ENCODE results near the gene ZEB2.
A peak's percentile ranks its signal among the peaks of the same experiment; 100 is the strongest.
"Not testable (repeated sequence)": the region's sequence is repeated elsewhere in the genome, so short reads cannot be mapped to it uniquely, and the experiment has no call there.

ZEB2 gene

GRCh38 chr2:144370937-144371584 lies 148.9 kb downstream of the ZEB2 start:
- DNase-seq (ENCODE audit: low read depth): peak; percentile 45
- no peak overlapping the region for H3K4me3 ChIP-seq (ENCODE audit: low read length)
- TF ChIP-seq CTCF (conservative IDR thresholded peaks at IDR 0.05; ENCODE audit: low read length): no peak

DNA sequence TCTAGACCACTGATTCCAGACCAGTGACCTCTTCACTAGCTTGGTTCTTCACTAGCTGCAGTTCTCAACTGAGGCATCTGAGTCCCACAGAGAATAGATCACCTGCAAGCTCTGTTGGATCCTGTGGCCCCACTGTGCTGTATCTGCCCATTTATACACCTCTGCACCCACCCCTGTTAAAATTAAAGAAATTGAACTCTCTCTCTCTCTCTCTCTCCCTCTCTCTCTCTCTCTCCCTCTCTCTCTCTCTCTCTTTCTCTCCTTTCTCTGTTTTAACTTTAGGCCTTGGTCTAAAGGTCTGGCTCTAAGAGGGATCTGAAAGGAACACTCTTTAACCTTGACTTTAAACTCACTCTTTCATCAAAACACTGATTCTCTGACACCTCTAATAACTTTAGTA lies 150.5 kb downstream of the ZEB2 start:
- DNase-seq (ENCODE audit: low read depth): no peak
- TF ChIP-seq CTCF (conservative IDR thresholded peaks at IDR 0.05; ENCODE audit: low read length): no peak
- no peak overlapping the region for H3K4me3 ChIP-seq (ENCODE audit: low read length)

DNA sequence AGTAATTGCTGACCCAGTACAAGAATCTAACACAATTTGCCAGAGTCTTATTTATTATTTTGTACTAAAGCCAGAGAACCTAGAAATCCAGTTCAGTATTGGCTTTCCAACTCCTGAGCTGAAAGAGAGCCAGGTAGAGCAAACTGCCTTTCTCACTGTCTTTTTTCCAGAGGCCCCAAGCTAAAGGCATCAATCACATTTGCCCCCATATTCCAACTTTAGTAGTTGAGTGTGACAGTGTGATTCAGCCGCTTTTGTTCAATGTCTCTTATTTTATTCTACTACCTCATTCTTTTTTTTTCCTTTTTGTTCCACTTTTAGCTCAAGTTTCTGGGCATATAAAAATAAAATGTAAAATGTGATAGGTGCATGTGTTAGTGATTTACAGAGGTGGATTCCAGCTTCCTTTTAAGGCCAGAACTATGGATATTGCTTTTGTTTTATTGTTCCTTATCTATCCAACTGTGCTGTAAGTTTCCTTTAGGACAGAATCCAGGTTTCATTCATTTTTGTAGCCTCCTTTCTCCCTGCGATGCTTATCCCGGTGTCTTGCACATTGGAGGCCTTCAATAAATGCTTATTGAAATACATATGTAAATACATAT lies 153.0 kb downstream of the ZEB2 start:
- DNase-seq (ENCODE audit: low read depth): no peak
- TF ChIP-seq CTCF (conservative IDR thresholded peaks at IDR 0.05; ENCODE audit: low read length): no peak

DNA sequence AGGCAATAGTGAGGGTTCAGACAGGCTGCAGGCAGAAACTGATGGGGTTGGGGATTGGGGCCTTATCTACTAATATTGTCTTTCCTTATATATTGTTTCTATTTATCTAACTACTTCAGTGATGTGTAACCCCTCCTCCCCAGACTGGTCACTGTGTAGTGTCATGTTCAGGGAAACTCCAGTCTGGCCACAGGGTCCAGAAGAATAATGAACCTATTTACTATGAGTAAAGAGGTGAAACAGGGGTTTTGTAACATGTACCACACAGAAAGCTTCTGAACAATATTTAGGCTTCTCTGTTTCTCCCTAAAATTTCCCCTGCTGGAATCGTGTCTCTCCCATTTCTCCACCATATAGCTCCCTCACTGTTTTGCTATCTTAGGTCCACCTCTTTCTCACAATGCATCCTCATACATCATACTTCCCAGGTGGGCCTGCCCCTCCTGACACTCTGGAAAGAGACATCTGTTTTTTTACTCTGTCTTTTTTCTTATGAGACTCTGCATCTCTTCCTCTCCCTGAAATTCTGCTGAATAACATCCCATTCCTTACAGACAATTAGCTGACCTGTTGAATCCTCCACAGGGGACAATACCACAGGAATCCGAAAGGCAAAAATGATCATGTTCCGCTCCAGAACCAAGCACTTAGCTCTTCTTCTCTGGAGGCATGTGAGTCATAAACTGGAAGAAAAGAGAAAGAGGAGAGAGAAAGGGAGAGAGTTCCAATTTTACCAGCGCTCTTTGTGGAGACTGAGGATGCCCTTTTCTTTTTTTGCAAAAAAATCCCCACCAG lies 154.8 kb downstream of the ZEB2 start:
- DNase-seq (ENCODE audit: low read depth): peak; percentile 47
- no peak for TF ChIP-seq CTCF (conservative IDR thresholded peaks at IDR 0.05; ENCODE audit: low read length)
- no peak overlapping the region for H3K4me3 ChIP-seq (ENCODE audit: low read length)

More for the DNA sequence above, 153.0 kb downstream of the ZEB2 start:
- H3K4me3 ChIP-seq (ENCODE audit: low read length): no peak overlapping the region

- not testable (repeated sequence) for DNase-seq (ENCODE audit: low read depth); H3K4me3 ChIP-seq (ENCODE audit: low read length)
These were observed 155.7 kb downstream of the ZEB2 start for GRCh38 chr2:144364247-144364646.

DNA sequence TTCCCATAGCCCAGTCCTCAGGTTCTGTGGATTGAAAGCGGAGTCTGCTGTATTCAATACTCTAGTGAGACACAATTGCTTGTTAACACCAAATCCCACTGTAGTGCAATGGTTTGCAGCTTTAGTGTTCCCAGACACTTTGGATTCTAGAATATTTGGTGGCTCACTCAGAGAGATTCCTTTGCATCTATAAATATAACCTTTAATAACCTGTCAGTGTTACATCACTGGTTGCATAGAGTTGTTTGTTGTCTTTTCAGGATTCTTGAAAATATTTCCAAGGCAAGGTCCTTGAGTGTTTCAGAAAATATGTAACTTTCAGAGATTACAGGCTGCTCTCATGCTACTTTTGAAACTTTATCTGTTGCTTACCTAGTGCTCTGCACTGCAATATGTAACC lies 157.5 kb downstream of the ZEB2 start:
- H3K4me3 ChIP-seq (ENCODE audit: low read length): no peak overlapping the region
- no peak for TF ChIP-seq CTCF (conservative IDR thresholded peaks at IDR 0.05; ENCODE audit: low read length)
- DNase-seq (ENCODE audit: low read depth): peak; percentile 69

DNA sequence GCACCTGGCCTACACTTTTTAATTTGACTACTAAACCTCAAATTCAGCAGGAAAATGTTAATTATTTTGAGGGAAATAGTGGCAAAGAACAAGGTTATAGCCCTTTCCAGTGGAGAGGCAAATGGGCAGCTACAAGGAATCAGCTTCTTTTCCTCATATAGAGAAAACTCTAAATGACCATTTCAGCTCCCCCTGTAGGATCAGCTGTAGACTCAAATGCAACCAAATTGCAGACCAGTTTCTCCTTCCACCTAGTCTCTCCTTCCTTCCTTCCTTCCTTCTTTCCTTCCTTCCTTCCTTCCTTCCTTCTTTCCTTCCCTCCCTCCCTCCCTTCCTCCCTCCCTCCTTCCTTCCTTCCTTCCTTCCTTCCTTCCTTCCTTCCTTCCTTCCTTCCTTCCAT lies 158.2 kb downstream of the ZEB2 start:
- no peak for TF ChIP-seq CTCF (conservative IDR thresholded peaks at IDR 0.05; ENCODE audit: low read length)
- no peak for DNase-seq (ENCODE audit: low read depth)
- no peak overlapping the region for H3K4me3 ChIP-seq (ENCODE audit: low read length)

Measured in AG10803 (cell line).